Right kidney (tissue), 9 donors: ENCODE measurements around the gene ANKDD1A.

Experiments used
- DNase-seq: peaks from one replicate; pipeline ENCODE4 v3.0.0-alpha.2; 2016
- long read RNA-seq, 8 donors: transcript quantifications; one replicate each; lab custom pipeline, GENCODE V29; 2026

ANKDD1A gene
- long read RNA-seq, donor 1, partial matches to known transcripts: 63 of 63 reads
- long read RNA-seq, donor 1, other reads (novel, unspliced or antisense): 0 of 63 reads
- long read RNA-seq, donor 2, partial matches to known transcripts: 11 of 29 reads
- long read RNA-seq, donor 2, other reads (novel, unspliced or antisense): 18 of 29 reads
- long read RNA-seq, donor 3, partial matches to known transcripts: 40 of 52 reads
- long read RNA-seq, donor 3, other reads (novel, unspliced or antisense): 12 of 52 reads
- long read RNA-seq, donor 4, partial matches to known transcripts: 299 of 299 reads
- long read RNA-seq, donor 4, other reads (novel, unspliced or antisense): 0 of 299 reads
- long read RNA-seq, donor 5, partial matches to known transcripts: 111 of 111 reads
- long read RNA-seq, donor 5, other reads (novel, unspliced or antisense): 0 of 111 reads
- long read RNA-seq, donor 6, partial matches to known transcripts: 46 of 46 reads
- long read RNA-seq, donor 6, other reads (novel, unspliced or antisense): 0 of 46 reads
- long read RNA-seq, donor 7: 0 reads
- long read RNA-seq, donor 8, partial matches to known transcripts: 82 of 82 reads
- long read RNA-seq, donor 8, other reads (novel, unspliced or antisense): 0 of 82 reads

DNA sequence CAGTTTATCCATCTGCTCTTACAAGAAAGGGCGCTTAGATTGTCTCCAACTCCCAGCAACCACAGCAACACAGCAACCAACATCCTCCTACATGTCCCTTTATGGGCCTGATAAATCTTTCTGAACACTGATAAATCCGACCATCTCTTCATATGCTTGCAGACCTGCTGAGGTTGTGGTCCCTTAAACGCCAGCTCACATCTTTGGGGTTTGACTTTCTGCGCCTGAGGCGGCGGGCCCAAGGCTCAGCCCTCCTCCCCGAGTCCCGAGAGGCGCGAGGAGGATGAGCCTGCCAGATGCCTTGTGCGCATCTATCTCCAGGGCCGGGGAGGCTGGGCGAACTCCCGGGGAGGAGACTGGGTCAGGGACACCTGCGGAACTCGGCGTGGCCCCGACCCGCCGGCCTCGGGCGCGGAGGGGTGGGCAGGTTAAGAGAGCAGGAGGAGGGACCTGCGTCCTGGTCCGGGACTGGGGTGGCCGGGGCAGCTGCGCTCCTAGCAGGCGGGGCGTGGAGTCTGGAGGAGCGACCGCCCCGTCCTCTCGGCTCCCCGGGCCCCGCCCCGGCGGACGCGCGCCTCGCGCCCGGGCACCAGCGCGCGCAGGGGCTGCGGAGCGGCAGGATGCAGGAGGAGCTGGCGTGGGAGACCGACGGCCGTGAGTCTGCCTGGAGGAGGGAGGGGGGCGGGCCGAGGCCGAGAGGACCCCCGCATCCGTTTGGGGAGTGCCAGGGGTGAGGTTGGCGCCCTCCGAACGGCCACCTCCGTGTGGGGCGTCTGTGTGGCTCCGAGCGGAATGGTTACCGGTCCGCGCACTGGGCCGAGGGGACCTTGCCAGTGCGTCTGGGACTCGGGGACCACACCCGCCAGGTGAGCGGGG lies at the start of gene ANKDD1A:
Gene ANKDD1A (plus strand): TSS at position 592 of the 876 bp plus-strand sequence. CDS start 29 bp downstream, at position 621.
- peak; percentile 83 for DNase-seq

DNA sequence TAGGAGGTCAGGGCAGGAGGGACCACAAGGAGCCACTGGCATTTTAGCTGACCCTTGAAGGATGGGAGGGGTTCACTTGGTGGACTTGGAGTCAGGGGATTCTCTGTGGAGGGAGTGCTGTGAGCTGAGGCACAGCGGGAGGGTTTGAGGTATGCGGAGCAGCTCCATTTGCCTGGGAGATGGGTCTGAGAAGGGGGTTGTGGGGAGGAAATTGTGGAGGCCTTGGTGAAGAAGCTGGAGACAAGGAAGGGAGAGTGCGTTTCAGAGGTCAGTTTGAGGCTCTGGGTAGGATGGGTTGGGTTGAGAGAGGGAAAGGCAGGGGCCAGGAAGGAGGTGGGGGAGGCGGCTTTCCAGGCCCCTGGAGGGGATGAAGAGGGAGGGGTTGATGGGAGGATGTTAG lies 49.7 kb upstream of the ANKDD1A start:
- DNase-seq: no peak

DNA sequence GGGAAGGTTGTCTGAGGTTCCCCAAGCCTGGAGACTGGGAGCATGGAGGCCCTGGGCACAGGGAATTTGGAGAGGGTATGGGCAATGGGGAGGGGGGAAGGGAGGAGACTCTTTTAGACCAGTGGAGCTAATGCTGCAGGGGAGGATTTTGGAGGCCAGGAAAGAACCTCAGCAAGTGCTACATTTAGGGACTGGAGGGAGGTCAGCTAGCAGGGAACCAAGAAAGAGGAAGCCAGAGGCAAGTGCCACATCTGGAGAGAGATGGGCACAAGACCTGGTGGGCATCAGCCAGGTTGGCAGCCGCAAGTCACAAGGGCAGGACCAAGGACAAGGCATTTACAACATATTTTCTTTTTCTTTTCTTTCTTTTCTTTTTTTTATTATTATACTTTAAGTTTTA lies 49.3 kb upstream of the ANKDD1A start:
- DNase-seq: no peak

DNA sequence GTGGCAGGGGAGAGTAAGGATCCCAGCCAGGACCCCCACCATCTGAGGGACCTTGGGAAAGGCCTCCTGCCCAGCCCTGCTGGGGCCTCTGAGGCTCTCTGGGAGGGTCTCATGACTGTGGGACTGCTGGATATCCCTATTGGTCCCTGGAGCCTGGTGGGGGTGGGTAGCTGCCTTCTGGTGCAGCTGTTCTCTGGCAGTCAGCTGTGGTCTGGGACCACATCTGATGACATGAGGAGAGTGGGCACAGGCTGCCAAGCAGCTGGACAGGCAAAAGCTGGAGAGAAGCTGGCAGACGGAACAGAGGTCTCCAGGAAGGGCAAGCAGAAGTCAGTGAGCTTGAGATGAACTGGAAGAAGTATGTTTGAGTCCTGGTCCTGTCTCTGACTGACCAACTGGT lies 47.6 kb upstream of the ANKDD1A start:
- no peak for DNase-seq

DNA sequence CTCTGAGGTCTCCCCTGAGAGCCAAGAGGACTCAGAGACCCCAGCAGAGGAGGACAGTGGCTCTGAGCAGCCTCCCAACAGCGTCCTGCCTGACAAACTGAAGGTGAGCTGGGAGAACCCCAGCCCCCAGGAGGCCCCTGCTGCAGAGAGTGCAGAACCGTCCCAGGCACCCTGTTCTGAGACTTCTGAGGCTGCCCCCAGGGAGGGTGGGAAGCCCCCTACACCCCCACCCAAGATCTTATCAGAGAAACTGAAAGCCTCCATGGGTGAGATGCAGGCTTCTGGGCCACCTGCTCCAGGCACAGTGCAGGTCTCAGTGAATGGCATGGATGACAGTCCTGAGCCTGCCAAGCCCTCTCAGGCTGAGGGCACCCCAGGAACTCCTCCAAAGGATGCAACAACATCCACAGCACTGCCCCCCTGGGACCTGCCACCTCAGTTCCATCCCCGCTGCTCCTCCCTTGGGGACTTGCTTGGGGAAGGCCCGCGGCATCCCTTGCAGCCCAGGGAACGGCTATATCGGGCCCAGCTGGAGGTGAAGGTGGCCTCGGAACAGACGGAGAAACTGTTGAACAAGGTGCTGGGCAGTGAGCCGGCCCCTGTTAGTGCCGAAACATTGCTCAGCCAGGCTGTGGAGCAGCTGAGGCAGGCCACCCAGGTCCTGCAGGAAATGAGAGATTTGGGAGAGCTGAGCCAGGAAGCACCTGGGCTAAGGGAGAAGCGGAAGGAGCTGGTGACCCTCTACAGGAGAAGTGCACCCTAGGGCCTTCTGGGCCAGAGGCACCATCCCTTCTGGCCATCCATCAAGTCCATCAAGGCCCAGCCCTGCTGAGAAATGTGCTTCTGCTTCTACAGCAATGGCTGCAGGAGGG lies 46.3 kb upstream of the ANKDD1A start:
- DNase-seq: no peak

DNA sequence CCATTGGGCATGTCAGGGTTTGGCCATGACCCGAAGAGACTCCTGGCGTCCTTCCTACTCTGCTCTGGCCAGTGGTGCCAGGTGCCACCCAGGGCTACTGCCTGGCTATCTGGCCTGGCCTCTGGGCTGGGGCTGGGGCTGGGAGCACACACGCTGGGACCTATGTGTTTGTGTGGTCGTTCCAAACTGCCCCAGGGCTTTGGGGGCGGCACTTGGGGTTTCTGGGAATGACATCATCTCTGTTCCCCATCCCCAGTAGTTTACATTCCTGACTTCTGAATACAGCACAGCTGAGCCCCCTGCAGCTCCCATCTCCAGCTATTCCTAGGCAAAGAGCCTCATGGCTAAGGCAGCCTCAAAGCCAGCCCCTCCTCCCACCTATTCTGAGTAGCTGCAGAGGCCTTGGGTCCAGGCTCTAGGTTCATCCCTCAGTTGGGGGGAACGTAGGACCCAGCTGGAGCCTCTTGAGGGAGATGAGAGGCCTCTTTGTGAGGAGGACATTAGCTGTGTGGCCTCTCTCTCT lies 45.6 kb upstream of the ANKDD1A start:
- DNase-seq: no peak

DNA sequence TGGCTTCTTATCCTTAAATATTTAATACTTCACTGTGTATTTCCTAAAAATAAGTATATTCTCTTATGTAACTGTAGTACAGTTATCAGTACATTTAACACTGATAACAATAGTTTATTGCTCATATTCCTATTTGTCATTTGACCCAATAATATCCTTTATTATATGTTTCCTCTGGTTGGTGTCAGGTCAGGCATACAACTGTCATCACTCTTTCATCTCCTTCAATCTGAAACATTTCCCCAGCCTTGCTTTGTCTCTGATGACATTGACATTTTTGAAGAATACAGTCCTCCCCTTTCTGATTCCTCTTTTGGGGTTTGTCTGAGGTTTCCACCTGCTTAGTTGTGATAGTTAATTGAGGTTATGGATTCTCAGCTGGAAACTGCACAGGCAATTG lies 42.2 kb upstream of the ANKDD1A start:
- DNase-seq: no peak

DNA sequence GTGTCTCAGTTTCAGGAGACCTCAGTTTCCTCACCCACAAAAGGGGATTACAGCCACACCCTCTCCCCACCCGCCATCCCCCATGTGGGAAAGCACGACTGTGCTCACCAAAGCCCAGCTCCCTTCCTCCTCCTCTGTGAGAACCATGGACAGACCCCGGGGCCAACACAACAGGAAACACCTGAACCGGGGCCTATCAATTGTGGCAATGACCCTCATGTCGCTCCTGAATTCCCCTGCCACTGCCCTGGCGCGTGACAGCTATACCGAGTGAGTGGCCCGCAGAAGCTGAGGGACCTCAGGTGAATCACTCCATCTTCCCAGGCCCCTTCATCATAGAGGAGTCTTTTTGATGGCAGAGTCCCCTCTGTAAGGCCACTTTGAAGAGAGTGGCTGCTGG lies 41.3 kb upstream of the ANKDD1A start:
- DNase-seq: no peak

DNA sequence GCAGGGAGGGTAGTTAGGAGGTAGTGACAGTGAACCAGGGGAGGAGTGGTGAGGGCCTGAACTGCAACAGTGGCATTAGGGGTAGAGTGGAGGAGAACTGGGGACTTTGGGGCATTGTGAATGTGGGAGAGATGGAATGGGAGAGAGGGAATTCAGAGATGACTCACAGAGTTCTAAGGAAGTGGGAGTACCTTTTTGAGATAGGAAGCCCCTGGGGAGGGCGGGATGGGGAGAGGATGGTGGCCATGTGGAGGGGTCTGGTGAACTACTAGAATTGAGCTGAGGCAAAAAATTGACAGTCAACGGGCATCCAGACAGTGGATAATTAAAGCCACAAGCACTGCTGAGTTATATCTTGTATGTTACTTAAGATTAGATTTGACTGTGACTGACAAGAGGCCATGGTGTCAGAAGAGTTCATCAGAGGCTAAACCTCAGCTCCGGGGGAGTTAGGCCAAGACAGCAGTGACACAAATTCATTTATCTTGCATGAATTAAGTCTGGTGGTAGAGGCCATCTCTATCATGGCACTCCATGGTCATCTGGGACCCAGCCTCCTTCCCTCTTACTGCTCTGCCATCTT lies 36.0 kb upstream of the ANKDD1A start:
- no peak for DNase-seq

DNA sequence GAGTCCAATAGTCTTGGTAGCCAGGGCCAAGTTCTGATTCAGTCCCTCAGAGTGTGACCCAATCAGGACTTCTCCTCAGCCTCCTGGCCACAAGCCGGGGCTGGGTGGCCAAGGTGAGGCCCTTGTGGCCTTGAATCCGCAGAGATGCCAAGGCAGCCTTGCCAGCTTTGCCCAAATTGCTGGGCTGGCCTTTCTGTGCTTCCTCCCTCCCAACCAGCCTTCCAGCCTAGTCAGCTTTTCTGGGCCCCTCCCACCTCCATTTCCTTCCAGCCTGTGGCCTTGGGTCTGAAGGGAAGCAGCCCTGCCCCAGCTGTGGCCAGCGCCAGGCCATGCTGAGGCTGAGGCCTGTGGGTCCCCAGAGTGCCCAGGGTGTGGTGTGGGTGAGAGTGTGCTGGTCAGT lies 34.3 kb upstream of the ANKDD1A start:
- no peak for DNase-seq

DNA sequence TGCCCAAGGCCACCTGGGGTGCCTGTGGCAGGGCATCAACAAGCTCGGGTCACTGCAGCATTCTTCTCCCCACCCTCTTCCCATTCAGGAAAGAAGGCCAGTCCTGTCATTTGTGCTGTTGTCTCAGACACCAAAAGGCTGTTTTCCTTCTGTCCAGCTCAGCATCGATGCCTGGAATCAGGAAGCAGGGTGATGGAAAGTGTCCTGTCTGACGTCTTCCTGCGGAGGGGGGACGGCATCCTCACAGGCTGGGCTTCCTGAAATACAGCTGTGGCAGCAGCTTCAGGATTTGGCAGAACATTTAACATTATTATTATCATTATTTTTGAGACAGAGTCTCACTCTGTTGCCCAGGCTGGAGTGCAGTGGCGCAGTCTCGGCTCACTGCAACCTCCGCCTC lies 33.0 kb upstream of the ANKDD1A start:
- no peak for DNase-seq

DNA sequence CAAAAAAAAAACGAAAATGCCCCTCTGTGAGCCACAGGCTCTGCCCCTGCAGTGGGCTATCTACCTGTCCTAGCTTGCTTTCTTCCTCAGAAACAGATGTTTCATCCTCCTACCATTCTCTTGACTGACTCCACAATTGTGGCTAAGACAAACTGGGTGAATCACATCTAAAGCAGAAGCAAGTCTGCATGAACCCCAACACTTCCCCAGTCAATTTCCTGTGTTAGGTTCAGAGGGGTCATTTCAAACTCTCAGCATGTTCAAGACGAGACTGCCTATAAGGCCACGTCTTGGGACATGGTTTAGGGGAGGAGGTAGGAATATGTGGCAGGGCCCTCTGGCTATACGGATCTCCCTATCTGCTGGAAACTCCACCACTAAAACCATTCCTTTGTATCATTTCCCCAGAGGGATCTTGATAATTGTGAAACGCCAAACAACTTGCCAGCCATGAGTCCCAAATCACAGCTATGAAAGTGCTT lies 28.6 kb upstream of the ANKDD1A start:
- no peak for DNase-seq

DNA sequence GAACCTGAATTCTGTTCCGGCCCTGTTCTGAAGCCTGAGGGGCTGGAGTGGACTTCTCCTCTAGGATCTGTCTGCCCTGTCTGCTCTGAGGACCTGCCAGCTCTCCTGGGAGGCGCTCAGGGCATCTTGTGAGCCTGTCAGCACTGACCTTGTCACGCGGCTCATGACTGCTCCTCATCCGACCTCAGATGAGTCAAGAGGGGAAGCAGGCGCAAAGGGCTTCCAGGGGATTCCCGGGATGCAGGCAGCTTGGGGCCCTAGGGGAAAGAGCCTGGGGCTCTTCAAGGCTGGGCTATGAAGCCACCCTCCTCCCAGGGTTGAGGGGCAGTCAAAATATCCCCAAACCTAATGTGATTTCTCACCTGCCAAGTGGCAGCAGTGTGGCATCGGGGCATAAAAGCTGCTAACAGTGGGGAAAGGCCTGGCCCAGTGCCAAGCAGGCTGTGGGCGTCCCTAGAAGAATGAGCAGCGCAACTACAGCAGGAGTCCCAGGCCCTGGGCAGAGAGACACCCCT lies 27.6 kb upstream of the ANKDD1A start:
- no peak for DNase-seq

DNA sequence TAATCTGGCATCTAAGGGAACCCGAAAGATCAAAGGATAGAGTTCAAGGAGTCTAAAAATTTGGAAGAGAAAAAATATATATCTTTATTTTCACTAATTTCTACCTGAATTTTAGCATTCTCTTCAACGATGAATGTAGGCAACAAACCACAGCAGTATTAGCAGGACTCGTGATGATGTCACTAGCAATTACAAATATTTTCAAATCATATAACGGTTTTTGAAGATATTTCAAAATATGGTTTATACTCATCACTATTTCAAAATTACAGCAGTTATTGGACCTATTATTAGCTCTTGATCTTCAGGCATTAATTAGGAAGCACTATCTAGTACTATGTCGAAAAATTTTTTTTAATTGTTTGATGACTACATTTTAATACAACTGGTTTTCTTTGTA lies 27.0 kb upstream of the ANKDD1A start:
- no peak for DNase-seq

DNA sequence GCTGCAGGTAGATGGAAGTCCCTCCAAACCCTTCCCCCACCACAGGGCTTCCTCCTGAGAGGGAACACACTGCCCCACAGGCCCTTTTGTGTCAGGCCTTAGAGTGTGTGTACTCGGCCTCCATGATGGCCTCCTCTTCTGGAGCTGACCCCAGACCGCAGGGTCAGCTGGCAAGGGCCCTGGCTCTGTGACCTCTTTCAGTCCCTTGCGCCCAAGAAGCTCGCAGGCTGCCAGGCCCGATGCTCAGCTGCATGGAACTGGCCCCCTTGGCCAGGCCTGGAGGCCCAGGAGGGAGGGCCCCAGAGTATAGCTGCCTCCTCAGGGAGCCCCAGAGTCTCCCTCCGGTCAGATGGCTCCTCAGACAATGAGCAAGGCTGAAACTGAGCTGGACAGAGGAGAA lies 23.4 kb upstream of the ANKDD1A start:
- no peak for DNase-seq

DNA sequence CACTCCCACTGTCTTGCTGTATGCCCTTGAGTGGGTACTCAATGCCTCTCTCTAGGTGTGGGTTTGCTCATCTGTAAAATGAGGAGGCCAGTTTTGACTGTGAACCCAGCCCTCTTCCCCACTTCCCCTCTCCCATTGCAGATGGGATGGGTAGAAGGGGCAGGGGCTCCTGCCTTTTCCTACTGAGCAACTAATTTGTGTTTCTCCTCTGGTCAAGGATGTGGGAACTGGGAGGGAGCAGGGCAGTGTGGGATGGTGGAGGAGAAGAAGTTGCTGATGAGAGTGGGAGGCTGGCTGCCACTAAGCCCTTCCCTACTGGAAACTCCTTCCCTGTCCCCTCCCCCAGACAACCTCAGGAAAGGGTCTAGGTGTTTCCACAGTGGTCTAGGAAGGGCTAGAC lies 20.1 kb upstream of the ANKDD1A start:
- DNase-seq: no peak

DNA sequence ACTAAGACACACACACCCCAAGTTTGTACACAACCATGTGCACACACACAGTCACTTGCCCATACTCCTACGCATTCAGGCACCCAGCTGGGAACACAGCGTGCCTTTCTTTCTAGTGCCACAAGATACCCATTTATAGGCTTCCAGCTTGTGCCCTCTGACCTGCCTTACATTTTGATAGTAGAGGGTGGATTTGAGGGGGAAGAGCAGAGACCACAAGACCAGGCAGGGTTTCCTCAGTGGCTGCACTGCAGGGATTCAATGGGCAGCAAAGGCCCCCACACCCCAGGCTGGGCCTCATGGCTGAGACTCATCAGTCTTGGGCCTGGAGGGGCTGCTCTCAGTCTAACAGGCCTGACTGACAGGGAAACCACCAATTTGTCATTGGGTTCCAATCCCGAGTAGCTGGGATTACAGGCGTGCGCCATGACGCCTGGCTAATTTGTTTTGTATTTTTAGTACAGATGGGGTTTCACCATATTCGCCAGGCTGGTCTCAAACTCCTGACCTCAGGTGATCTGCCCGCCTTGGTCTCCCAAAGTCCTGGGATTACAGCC lies 18.8 kb upstream of the ANKDD1A start:
- DNase-seq: no peak

DNA sequence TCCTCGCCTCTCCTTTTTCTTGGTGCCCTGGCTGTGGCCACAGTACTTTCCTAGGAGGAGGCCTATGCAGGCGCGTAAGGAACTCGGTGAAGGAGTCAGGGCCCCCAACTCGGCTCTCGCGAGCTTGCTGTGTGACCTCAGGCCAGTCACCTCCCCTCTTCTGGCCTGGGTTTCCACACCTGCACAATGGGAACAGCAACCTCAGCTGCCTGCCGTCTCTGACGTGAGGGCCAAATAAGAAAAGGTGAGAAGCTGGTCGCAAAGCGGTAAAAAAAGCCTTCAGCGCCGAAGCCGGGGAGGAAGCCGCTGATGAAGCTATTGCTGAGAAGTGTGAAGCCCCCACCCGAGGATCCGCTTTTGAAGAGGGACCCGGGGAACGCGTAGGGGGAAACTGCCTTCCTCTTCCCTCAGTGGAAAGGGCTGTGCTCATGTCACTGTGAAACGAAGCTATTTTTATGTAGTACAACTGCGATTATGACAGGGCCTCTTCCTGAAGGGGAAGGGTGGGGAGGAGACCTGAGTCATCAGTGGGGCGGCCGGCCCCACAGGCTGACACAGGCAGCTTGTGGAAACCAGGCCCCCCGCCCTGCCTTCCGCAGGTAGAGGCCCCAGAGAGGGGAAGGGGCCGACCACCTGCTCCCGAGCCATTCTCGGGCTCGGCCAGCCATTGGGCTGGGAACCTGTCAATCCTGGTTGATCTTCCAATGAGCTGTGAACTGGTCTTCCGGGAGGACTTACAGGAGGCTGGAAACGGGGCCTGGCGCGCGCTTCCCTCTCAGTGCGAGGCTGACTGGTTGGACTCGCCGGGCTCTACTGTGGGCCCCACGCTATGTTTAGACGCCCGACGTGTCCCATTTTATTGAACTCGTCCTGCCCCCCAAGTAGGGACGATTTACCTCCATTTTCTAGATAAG lies 18.0 kb upstream of the ANKDD1A start:
- DNase-seq: peak; percentile 92

DNA sequence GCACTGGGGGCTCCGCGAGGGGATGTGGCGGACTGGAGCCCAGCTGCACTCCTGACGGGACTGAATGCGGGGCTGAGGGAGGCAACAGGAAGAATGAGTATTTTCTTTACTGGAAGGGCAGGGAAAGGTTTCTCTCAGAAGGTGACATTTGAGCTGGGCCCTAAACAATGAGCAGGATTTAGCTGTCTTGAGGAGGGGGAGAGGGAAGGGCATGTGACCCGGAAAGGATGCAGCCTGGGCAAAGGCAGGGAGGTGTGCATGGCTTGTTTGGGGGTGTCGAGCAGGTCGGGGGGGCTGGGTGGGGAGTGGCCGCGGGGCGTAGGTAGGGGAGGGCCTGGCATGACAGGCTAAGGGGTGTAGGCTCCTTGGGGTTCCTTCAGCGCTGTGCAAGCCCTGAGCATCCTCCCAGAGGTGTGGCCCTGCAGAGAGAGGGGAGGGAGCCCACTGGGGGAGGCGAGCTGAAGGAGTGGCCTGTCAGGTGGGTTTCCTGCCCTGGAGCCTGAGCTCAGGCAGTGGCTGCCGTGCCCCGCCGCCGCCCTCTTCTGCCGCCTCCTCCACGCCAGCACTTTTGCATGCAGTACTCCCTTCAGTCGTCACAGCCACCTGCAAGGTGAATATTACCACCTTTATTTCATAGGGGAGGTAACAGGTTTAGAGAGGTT lies 17.2 kb upstream of the ANKDD1A start:
- no peak for DNase-seq
